HCT116 (cell line): ENCODE measurements around the gene METTL25B.

Experiments used
- CTCF ChIP-seq, 3 experiments: fragments of 200-600 bp in 1 of 3; sonication (generic) in 1 of 3; IDR thresholded peaks in 2 of 3; conservative IDR thresholded peaks in 1 of 3; 2 replicates each; pipeline ENCODE4 v1.5.1; 2012 to 2017; ENCODE audit warnings: low read depth in 2 of 3, low read length in 2 of 3, antibody characterized with exemption in 1 of 3, borderline replicate concordance in 1 of 3, control low read depth in 1 of 3, mild to moderate bottlenecking in 1 of 3, mixed read lengths in 1 of 3, mixed run types in 1 of 3, moderate library complexity in 1 of 3; ENCODE audit not compliant: insufficient read depth in 1 of 3
- ELF1 ChIP-seq: IDR thresholded peaks from 2 replicates; pipeline ENCODE4 v1.6.1; 2012; ENCODE audit warnings: low read depth, borderline replicate concordance
- EZH2 ChIP-seq: fragments of 200-600 bp; sonication (generic); IDR thresholded peaks from 2 replicates; pipeline ENCODE4 v1.6.1; 2017; ENCODE audit warnings: antibody characterized with exemption, mixed run types
- POLR2A ChIP-seq: IDR thresholded peaks from 2 replicates; pipeline ENCODE4 v1.7.0; 2011; ENCODE audit warnings: borderline replicate concordance; ENCODE audit not compliant: insufficient read depth, insufficient read length; ENCODE audit errors: extremely low read depth
- SP1 ChIP-seq: IDR thresholded peaks from 2 replicates; pipeline ENCODE4 v1.6.1; 2012; ENCODE audit warnings: low read depth
- TCF7L2 ChIP-seq: IDR thresholded peaks from 2 replicates; pipeline ENCODE4 v1.7.0; 2011; ENCODE audit warnings: borderline replicate concordance, inconsistent platforms; ENCODE audit not compliant: insufficient read depth, insufficient read length; ENCODE audit errors: extremely low read depth

- no peak for TF ChIP-seq POLR2A
- no peak for TF ChIP-seq TCF7L2
- TF ChIP-seq CTCF (IDR thresholded peaks at IDR 0.05 in 2 of 3, conservative IDR thresholded peaks at IDR 0.05 in 1 of 3; ENCODE audit: borderline replicate concordance in 1 of 3, insufficient read depth in 1 of 3, low read depth in 2 of 3, low read length in 2 of 3), result no peak
- TF ChIP-seq EZH2, result no peak
- TF ChIP-seq SP1, result no peak
- no peak for TF ChIP-seq ELF1
Observed at GRCh38 chr1:156746406-156746727, 18.1 kb downstream of the METTL25B start.
